Measurements from ENCODE around the gene PDE1C.
A peak's percentile ranks its signal among the peaks of the same experiment; 100 is the strongest.
"Not testable (repeated sequence)": the region's sequence is repeated elsewhere in the genome, so short reads cannot be mapped to it uniquely, and the experiment has no call there.

The PDE1C gene

DNA sequence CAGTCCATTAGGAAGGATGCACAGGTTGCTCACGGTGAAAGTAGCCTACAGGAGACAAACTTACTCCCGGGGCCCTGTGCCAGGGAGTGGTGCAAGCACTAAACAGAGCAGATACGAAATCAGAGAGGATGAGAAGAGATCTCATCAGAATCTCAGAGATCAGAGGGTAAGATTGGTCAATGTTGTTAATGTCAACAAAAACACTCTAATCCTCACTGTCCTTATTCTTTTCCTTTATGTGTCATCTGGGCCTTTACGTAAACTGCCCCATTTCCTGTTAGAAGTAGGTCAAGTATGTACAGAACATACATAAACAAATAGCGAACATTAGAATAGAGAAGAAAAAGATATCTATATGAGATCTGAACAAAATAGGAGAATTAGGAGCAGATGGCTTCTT, 220.1 kb downstream of the PDE1C start:
- no peak for DNase-seq (ENCODE audit: low spot score)

DNA sequence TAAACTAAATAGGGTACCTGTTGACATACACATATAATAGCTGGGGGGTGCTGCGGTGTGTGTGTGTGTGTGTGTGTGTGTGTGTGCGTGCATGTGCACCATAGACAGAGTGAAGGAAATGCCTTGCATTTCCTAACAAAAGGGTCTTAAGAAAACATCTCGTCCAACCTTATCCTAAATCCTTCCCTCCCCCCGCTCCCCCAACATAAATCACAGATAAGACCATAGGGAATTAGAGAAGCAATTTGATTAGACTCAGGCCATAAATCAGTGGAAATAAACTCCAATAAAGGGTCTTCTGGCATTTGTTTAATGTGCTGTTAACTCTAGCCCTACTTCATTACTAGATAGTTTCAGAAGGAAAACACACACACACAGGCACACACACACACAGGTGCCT, 234.7 kb downstream of the PDE1C start:
- no peak for DNase-seq (ENCODE audit: low spot score)

DNA sequence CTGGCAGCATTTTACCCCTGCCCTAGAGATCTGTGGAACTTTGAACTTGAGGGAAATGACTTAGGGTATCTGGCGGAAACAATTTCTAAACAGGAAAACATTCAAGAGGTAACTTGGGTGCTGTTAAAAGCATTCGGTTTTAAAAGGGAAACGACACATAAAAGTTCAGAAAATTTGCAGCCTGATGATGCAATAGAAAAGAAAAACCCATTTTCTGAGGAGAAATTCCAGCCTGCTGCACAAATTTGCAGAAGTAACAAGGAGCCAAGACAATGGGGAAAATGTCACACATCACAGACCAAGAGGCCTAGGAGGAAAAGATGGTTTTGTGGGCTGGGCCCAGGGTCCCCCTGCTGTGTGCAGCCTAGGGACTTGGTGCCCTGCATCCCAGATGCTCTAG, 236.6 kb downstream of the PDE1C start:
- not testable (repeated sequence) for DNase-seq (ENCODE audit: low spot score)

DNA sequence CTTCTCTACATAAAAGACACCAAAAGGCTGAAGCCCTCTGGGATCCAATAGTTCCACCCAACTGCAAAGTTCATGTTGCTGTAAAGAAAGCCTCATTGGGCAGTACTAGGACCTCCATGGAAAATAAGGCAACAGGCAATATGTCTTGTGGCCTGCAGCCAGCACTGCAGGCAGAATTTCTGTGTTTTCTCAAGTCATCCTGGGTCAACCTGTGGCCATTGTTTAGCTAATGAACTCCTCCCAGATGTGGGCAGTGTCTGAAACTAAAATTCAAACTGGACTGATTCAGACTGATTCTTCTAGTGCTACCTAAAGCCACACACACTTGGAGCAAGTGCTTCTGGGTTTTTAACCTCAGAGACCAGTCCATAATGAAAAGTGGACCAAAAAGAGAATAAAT, 241.7 kb downstream of the PDE1C start:
- DNase-seq (ENCODE audit: low spot score) = no peak

DNA sequence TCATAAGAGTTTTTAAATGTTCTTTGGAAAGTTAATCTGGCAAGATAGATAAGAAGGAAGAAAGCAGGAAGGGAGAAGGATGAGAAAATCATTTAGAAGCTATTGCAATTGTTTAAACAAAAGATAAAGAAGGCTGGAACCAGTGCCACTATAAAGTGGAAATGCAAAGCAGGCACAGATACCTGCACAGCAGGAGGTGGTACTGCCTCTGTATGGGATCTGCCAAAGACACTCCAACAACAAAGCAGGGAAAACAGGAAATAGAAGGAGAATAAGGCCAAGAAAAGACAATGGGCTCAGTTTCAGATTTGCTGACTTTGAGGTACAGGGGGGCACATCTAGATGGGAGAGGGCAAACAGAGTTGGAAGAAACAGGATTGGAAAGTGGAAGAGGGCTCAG, 244.6 kb downstream of the PDE1C start:
- DNase-seq (ENCODE audit: low spot score) = no peak

DNA sequence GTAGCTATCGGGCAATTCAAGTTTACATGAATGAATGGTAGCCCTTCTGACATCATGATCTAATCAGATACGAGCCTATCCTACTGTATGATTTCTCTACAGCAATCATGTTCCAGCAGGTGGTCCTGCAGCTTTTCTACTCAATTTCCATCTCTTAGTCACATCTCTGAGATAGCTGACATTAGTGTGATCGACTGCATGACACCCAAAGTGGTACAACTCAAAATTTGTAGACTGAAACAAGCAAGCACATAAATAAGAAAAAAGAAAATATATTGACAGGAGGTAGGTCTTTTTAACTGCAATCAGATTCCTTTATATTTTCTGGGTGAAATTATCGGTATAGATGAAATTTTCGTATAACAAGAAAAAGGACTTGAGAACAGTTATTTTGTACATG, 251.2 kb downstream of the PDE1C start:
- no peak for DNase-seq (ENCODE audit: low spot score)

DNA sequence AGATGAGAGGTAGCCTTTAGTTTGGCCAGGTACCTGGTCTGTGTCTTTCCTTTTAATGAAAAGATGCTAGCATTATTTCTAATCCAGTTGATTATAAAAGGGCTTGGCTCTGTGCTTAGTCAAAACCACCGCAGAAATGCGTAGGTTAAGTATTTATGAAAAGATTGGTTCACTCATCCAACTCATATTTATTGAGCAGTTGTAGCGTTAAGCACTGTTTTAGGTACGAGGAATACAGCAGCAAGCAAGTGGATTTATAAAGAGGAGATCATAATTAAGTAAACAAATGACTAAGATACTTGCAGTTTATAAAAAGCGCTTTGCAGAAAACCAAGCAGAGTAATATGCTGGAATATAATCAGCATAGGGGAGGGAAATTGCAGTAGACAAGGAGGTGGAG, 253.4 kb downstream of the PDE1C start:
- no peak for DNase-seq (ENCODE audit: low spot score)

DNA sequence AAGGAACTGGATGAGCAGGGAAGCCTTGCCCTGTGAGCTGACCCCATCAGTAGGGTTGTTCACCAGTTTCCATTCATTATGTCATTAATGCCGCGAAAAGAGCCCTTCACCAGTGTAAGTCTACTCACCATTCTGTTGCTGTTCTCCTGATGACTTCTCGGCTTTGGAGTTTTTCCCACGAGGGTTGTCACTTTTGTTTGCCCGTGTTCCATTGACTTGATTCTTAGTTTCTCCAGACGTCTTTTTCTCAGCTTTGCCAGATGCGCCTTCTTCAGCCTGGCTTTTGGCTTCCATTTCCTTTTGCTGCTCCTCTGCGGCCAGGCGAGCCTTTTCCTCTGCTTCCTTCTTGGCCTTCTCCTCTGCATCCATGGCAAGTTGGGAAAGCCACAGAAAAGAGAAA, 254.4 kb downstream of the PDE1C start:
- DNase-seq (ENCODE audit: low spot score) = no peak

DNA sequence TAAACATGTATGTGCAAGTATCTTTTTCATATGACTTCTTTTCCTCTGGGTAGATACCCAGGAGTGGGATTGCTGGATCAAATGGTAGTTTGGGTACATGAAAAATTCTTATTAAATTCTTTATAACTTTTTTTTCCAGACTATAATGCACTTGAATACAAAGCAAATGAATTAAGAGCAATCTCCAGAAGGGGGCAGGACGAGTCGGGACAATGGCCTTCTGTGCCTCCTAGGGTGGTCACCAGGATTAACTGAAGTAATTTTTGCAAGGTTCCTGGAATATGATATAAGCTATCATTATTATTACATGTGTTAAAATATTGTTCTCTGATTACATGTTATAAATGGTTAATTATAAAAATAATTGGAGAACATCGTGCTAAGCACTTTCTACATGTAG, 256.0 kb downstream of the PDE1C start:
- no peak for DNase-seq (ENCODE audit: low spot score)

DNA sequence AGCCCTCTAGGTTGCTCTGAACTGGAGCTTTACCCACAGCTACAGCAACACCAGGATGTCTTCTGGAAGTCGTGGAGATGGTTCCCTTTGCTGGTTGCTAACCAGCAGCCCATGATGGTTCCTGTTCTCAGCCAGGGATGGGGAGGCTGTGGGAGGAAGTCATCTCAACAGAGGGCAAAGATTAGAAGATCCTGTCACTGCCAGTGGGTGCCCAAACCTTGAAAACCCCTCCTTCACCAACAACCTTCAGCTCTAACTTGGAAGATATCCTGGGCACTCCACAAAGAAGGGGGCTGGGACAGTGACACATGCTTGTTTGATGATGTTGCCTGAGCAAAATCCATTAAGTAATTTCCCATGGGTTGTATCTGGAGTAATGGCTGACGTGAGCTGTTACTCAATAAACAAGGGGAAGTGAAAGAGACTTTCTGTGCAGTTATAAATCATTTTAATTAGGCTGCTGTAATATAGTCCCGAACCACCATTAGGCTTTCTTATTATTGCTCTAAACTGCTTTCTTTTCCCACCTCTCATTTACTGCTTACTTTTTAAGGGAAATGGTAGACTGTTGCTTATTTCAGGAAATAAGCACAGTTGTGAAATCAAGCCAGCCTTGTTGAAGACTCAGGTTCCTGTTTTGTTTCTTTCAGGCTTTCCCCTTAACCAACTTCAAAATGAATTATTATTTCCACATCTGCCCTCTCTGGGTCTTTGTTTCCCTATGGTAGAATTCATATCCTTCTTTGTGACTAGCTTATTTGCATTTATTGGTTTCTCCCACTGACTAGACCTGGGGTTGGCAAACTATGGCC, 258.4 kb downstream of the PDE1C start:
- DNase-seq (ENCODE audit: low spot score) = no peak

DNA sequence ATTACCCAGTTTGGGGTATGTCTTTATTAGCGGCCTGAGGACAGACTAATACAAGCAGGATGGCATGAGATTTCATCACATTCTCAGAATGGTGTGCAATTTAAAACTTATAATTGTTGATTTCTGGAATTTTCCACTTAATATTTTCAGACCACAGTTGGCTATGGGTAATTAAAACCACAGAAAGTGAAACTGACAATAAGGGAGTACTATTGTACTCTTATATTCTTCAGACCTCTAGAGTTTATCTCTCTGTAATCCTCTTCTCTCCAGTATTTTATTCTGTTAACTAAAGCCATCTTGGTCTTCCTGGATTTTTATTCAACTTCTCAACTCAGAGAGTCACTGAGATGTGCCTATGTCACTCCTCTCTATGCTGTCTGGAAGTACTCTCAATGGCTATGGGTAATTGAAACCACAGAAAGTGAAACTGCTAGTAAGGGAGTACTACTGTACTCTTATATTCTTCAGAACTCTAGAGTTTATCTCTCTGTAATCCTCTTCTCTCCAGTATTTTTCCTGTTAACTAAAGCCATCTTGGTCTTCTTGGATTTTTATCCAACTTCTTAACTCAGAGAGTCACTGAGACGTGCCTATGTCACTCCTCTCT, 264.9 kb downstream of the PDE1C start:
- DNase-seq (ENCODE audit: low spot score) = no peak

DNA sequence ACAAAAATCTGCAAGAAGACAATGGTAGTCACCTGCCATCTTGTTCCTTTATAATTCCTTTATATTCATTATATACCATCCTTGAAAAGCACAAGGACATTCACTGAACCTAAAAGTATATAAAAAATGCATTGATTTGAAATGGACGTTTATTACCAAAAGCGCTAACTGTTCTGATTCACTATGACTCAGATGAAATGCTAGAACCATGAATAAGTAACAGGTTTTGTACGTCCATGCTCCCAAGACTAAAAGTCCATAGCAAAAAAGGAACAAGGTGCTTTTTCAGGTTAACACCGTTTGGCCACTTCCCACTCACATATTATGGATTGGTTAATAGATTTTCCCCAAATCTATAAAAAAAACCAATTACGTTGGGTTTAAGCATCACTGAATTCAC, 273.8 kb downstream of the PDE1C start:
- DNase-seq (ENCODE audit: low spot score) = no peak

DNA sequence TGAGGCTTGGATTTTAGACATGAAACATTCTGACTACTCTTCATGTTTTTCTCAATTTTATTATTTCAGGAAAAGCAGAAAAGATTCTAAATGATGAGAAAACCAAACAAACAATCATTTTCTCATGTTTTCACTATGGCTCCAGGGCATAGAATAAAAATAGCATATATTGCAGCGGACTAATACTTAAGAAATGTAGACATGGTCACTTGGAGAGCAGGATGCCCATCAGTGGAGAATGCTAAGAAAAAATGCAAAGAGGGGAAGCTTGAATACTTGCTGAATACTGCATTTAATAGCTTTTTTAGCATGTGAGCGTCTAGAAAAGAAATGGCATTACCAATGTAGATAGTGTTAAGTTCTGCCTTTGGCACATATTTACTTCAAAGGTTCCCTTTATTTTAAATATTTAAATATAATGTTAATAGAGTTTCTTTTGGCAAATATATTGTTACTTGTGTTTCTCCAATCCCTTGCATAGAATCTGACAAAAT, 275.3 kb downstream of the PDE1C start:
- DNase-seq (ENCODE audit: low spot score) = no peak

DNA sequence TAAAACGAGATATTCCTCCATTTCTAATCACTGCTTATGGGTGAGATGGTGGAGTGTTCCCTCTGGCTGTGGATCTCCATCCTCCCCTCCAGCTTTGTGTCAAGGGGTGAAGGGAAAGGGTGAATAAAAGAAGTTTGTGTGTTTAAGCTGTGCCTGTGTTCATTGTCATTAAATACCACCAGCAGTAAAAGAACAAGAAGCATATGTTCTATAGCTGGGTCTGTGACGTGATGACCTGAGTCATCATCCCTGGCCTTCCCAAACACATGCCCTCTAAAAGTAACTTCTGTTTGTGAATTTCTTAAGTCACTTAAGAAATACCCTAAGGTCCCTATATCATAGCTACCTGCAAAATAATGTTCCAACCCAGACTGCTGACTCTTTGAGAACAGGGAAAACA, 278.3 kb downstream of the PDE1C start:
- DNase-seq (ENCODE audit: low spot score) = no peak

DNA sequence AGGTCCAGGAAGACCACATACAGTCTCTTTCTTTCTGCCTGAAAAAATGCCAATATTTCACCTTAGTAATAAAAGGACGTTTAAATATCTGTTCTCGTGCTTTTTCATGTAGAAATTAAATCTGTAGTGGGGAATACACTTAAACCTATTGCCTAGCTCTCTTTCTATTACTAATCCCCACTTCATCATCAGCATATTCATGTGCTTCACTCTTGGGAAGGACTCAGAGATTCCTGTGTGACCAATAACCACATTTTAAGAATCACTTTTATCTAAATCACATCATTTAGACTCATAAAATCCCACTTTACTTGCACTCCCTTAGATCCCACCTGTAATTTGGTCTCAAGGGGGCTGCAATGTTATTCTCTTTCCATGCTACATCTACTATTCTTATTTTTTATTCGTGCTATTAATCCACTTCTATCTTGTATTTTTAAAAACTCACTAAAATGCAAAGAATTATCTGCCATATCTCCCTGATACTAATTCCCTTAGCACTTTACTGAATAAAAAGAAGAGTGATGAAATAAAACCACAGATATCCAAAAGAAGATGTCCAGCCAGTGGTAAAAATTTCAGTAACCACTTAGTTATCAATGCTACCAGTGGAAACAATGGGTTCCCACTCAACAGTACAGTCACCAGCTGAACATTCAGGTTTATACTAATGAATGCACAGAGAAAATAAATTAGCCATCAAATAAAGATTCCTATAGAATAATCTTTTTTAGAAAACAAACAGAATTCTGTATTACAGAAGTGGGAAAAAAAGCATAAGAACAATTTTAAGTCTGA, 281.1 kb downstream of the PDE1C start:
- DNase-seq (ENCODE audit: low spot score) = no peak

DNA sequence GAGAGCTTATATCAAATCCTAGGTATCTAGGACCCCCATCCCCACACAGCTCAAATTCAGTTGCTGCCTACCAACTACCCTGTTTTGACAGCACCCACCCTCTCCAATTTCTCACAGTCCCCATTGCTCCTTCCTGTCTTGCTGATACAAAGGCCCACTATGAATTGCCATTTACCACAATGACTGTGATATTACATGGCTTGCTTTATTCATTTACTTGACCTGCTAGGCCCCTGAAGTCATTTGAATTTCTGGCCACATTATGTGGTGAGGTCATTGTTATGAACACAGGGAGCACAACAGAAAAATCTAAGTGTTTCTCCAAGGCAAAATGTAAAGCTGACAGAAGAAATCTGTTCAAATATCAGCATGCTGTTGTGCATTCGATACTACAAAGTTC, 281.8 kb downstream of the PDE1C start:
- no peak for DNase-seq (ENCODE audit: low spot score)

DNA sequence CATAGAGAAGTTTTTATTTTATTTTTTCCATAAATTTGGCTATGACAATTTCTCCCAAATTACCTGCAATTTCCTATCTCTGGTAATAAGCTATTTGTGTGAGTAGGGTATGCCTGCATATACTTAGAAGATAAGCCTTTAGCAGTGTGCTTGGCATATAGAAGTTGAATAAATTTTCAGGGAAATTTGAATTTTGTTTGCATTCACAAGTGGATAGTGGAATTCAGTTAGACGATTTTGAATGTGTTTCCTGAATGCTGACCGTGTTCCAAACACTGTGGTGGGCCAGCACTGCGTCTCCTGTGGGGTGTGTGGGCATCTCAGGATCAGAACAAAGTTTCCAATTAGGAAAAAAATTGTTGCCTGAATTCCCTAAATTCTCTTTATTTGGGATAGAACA, 283.9 kb downstream of the PDE1C start:
- no peak for DNase-seq (ENCODE audit: low spot score)

DNA sequence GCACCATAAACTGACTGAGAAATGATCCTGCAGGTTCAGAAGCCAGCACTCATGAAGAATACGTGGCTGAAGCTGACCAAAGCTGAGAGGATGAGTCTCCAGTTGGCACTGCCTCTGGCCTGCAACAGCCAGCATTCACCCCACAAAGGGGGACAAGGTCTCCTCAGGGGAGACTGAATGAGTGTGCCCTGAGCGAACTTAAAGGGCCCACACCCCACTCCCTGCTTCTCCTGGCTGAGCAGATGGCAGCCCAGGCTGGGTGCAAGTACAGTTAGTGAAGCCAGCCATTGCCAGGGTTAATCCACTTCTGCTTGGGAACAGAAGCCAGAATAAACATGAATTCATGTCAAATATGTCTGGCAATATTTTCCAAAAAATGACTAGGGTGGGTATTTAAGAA, 285.1 kb downstream of the PDE1C start:
- DNase-seq (ENCODE audit: low spot score) = no peak

DNA sequence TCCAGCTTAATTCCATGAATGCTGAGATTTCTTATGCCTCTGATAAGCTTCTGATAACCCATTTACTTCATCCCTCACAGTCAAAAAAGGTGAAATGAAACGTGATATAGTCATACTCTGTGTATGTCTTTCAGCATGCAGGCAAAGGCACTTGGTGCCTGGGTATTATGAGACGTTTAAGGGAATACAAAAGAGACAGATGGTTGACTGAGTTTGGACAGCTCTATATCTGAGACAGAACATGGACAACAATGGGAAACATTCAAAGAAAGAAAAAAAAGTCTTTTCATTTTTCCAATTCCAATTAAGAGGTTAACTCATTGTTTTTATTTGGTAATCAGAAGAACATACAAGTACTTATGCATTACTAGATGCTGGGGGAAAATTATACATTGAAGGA, 287.0 kb downstream of the PDE1C start:
- DNase-seq (ENCODE audit: low spot score) = no peak

DNA sequence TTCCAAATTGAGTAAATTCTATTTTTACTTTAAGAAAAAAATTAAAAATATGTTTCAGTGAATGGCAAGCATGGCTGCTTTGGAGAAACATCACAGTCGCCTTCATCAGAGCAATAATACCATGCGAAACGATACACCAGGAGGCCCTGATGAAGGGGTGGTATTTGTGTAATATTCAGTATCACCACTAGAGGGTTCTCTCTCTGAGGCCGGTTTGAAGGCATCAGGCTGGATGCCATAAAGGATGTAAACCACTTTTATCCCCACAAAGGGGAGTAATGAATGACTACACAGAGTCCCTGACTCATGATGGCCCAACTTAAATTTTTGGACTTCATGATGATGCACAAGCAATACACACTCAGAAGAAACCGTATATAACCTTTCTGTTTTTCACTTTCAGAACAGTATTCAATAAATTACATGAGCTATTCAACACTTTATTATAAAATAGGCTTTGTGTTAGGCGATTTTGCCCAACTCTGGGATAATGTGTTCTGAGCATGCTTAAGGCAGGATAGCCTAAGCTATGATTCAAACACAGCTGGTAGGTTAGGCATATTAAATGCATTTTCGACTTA, 287.7 kb downstream of the PDE1C start:
- DNase-seq (ENCODE audit: low spot score) = peak; percentile 57

DNA sequence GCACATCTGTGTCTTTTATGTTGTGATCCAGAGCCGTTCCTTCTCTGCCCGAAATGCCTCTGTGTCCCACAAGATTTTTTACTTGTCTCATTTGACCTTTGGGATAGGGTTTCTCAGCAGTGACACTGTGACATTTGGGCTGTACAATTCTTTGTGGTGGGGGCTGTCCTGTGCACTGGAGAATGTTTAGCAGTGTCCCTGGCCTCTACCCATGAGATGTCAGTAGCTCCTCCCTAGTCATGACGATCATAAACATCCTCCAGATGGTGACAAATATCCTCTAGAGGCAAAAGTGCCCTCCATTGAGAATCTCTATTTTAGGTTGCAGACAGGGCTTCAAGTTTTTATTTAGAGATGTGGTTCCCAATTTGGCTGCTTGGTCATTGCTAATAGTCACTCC, 291.9 kb downstream of the PDE1C start:
- DNase-seq (ENCODE audit: low spot score) = no peak

DNA sequence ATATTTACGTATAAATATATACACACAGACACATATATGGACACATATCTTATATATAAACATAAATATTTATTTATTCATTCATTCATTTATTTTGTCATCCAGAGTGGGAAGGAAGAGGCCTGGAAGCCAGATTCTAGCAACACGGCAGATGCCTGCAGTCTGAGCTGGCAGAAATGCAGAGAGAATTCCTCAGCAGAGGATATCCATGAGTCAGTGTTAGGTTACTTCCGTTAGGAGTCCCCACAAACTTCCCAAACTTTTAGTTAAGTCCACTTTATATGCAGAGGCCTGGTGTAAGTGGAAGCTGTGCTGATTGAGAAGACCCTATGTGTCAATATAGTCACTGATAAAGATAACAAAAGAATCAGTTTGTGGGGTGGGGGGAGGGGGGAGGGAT, 293.6 kb downstream of the PDE1C start:
- DNase-seq (ENCODE audit: low spot score) = no peak

DNA sequence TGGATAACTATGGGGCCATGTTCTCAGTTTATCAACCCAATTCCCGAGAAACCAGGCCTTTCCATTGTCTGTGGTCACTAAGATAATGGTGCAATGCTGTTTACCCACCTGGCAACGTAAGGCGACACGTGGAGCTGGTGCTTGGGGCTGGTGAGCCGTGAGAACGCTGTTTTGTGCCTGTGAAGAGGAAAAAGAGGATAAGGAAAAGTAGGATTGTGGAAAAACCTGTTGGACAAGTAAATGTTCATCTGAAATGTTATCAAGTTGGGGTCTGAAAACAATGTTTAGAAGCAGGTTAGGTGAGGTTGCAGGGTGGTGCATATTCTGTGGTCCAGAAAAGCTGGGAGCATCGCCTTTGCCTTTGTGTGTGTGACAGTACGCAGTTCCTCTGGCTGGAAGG, 294.7 kb downstream of the PDE1C start:
- DNase-seq (ENCODE audit: low spot score) = no peak
